GM12878 (cell line): ENCODE results near the gene SELPLG. TPM values are rescaled to one million over a fixed set of nuclear protein-coding genes. Genes with fewer than 3 reads are reported as not detected.
"Not testable (repeated sequence)": the region's sequence is repeated elsewhere in the genome, so short reads cannot be mapped to it uniquely, and the experiment has no call there.

Experiments used
- ATAC-seq: fragments of 200-7000 bp; cut with Tn5 transposase; 3 replicates; pipeline ENCODE4 v1.9.1; 2020; ENCODE audit warnings: mild to moderate bottlenecking, moderate library complexity
- BruUV-seq: library from RNA; stranded (reverse); fragments of 400-500 nt; replicated peaks from 2 replicates; lab custom pipeline; 2021; lab: Mats Ljungman, UMichigan
- CTCF ChIA-PET: fragments of 300-600 bp; sonication (Branson Sonifier 250); formaldehyde crosslinking; extraction: SDS; loops from one replicate; lab custom pipeline; 2021; ENCODE audit warnings: inconsistent platforms; lab: Yijun Ruan, JAX
- POLR2A ChIA-PET: fragments of 350-600 bp; formaldehyde crosslinking; extraction: SDS; loops from one replicate; lab custom pipeline; 2021; ENCODE audit warnings: inconsistent platforms; lab: Charles Lee
- RAD21 ChIA-PET: fragments of 300-600 bp; sonication (Branson Sonifier 250); formaldehyde crosslinking; loops from one replicate; lab custom pipeline; 2023; ENCODE audit warnings: antibody characterized with exemption; ENCODE audit not compliant: unreplicated experiment; lab: Charles Lee
- SMC1A ChIA-PET: fragments of 300-600 bp; sonication (Branson Sonifier 250); formaldehyde crosslinking; loops from one replicate; lab custom pipeline; 2023; ENCODE audit not compliant: unreplicated experiment, uncharacterized antibody; lab: Charles Lee
- DNase-seq: peaks from one replicate; pipeline ENCODE4 v3.0.0-alpha.2; 2011; ENCODE audit warnings: low read depth, low spot score
- FAIRE-seq: peaks from 3 replicates; lab custom pipeline; 2011; peaks lifted over from hg19 to GRCh38; lab: Jason Lieb, UNC
- H2AFZ ChIP-seq: 2 replicates; pipeline ENCODE4 v1.6.0; 2011; ENCODE audit warnings: low read depth, low read length, control low read depth; ENCODE audit not compliant: control insufficient read depth
- H3K27ac ChIP-seq: 2 replicates; pipeline ENCODE4 v1.5.1; 2011; ENCODE audit warnings: control low read depth; ENCODE audit not compliant: control insufficient read depth, insufficient read depth
- H3K27me3 ChIP-seq, 2 experiments: replicated peaks in 1 of 2; 2 replicates each; pipeline versions ENCODE4 v1.6.0 to v1.6.1; 2011; ENCODE audit warnings: low read length in 1 of 2; ENCODE audit not compliant: control insufficient read depth in 2 of 2, insufficient read depth in 2 of 2
- H3K36me3 ChIP-seq, 2 experiments: 2 replicates each; pipeline ENCODE4 v1.5.1; 2011; ENCODE audit warnings: low read length in 1 of 2; ENCODE audit not compliant: control insufficient read depth in 2 of 2, insufficient read depth in 2 of 2
- H3K4me1 ChIP-seq: 2 replicates; pipeline ENCODE4 v1.6.1; 2011; ENCODE audit warnings: mild to moderate bottlenecking, low read length, moderate library complexity, mixed read lengths; ENCODE audit not compliant: control insufficient read depth, insufficient read depth
- H3K4me2 ChIP-seq: 2 replicates; pipeline ENCODE4 v1.6.0; 2011; ENCODE audit warnings: control low read depth; ENCODE audit not compliant: control insufficient read depth, insufficient read depth
- H3K4me3 ChIP-seq: fragments of 200-600 bp; sonication (generic); 2 replicates; pipeline ENCODE4 v1.5.1; 2016
- H3K79me2 ChIP-seq: 2 replicates; pipeline ENCODE4 v1.6.0; 2011; ENCODE audit warnings: low read length; ENCODE audit not compliant: control insufficient read depth, insufficient read depth
- H3K9ac ChIP-seq: 2 replicates; pipeline ENCODE4 v1.8.0; 2011; ENCODE audit warnings: low read length, control low read depth, mixed read lengths; ENCODE audit not compliant: control insufficient read depth, insufficient read depth
- H3K9me3 ChIP-seq: replicated peaks from 3 replicates; pipeline ENCODE4 v1.5.1; 2011; ENCODE audit warnings: mild to moderate bottlenecking, low read length; ENCODE audit not compliant: control insufficient read depth, insufficient read depth
- H4K20me1 ChIP-seq: 2 replicates; pipeline ENCODE4 v1.6.0; 2011; ENCODE audit not compliant: control insufficient read depth, insufficient read depth
- BHLHE40 ChIP-seq, 2 experiments: fragments of 450-650 bp in 1 of 2; IDR thresholded peaks; 2 replicates each; pipeline ENCODE4 v1.6.1; 2011 to 2017; ENCODE audit warnings: low read depth in 2 of 2, borderline replicate concordance in 1 of 2, improper control_type of control experiment in 1 of 2, low read length in 1 of 2, mild to moderate bottlenecking in 1 of 2
- EGR1 ChIP-seq, 2 experiments: IDR thresholded peaks; 1 replicate in 1 of 2; 2 replicates in 1 of 2; pipeline ENCODE4 v1.6.1; 2011 to 2012; ENCODE audit warnings: low read depth in 2 of 2, low read length in 2 of 2, borderline replicate concordance in 1 of 2, mild to moderate bottlenecking in 1 of 2, moderate library complexity in 1 of 2
- GABPA ChIP-seq: IDR thresholded peaks from 2 replicates; pipeline ENCODE4 v1.6.1; 2014; ENCODE audit warnings: antibody characterized with exemption, low read depth, mild to moderate bottlenecking, inconsistent platforms
- HDAC6 ChIP-seq: fragments of 200-600 bp; sonication (generic); IDR thresholded peaks from one replicate; pipeline ENCODE4 v1.8.0; 2017; ENCODE audit warnings: antibody characterized with exemption; ENCODE audit not compliant: unreplicated experiment
- MEF2A ChIP-seq: IDR thresholded peaks from 2 replicates; pipeline ENCODE4 v1.6.1; 2011; ENCODE audit warnings: low read depth, mild to moderate bottlenecking, low read length, moderate library complexity; ENCODE audit not compliant: insufficient read depth
- POLR2AphosphoS2 ChIP-seq: IDR thresholded peaks from 2 replicates; pipeline ENCODE4 v1.6.1; 2011; ENCODE audit warnings: low read depth, mild to moderate bottlenecking, low read length, improper control_type of control experiment, moderate library complexity
- SIN3A ChIP-seq: IDR thresholded peaks from 2 replicates; pipeline ENCODE4 v1.6.1; 2012; ENCODE audit warnings: low read depth, low read length, improper control_type of control experiment
- WGBS: methylation state at CpG from one replicate; pipeline ENCODE4 v1.1.6; 2016; ENCODE audit warnings: low lambda C conversion rate; ENCODE audit not compliant: insufficient replicate concordance, insufficient coverage; ENCODE audit errors: missing lambda C conversion rate; 5-methylcytosine and 5-hydroxymethylcytosine counted together
- in situ Hi-C: fragments of 300-500 bp; cut with MboI; formaldehyde crosslinking; loops from 9 replicates; pipeline ENCODE4 v1.14.3; 2018; ENCODE audit warnings: mixed read lengths
- intact Hi-C: fragments of 100-400 bp; cut with micrococcal nuclease; formaldehyde crosslinking; loops from one replicate; pipeline ENCODE4 v1.14.2; 2022; ENCODE audit not compliant: unreplicated experiment
- polyA plus RNA-seq, 11 experiments: library from polyadenylated mRNA; depleted of rRNA in 4 of 11; unstranded in 6 of 11; stranded (reverse) in 5 of 11; fragments of >200 nt; fragmentation: Nextera tagmentation in 4 of 11; fragmentation: Illumina TruSeq in 1 of 11; extraction: Ambion mirVana in 4 of 11; extraction: Trizol in 1 of 11; gene quantifications; 1 replicate in 1 of 11; 2 replicates in 10 of 11; pipeline versions ENCODE4 v1.2.1 to v1.2.3, GENCODE V29; 2011 to 2016; ENCODE audit warnings: inconsistent platforms in 2 of 11, missing spikeins in 2 of 11, low read depth in 1 of 11
- total RNA-seq, 4 experiments: library from RNA; depleted of rRNA in 3 of 4; stranded (reverse); fragments of >200 nt in 3 of 4; fragmentation: Illumina TruSeq in 1 of 4; extraction: Trizol in 1 of 4; gene quantifications; 2 replicates each; pipeline versions ENCODE4 v1.2.1 to v1.2.3, GENCODE V29; 2013 to 2021
- TF ChIP-seq, protein P1 (sequence below): fragments of 450-650 bp; conservative IDR thresholded peaks from 2 replicates; pipeline ENCODE4 v1.6.1; 2017; ENCODE audit warnings: mild to moderate bottlenecking, moderate library complexity
- TF ChIP-seq, protein P2 (sequence below): IDR thresholded peaks from 2 replicates; pipeline ENCODE4 v1.6.1; 2012; ENCODE audit warnings: low read depth, low read length, improper control_type of control experiment
- TF ChIP-seq, protein P3 (sequence below): IDR thresholded peaks from 2 replicates; pipeline ENCODE4 v1.6.1; 2011; ENCODE audit warnings: borderline replicate concordance, low read depth, mild to moderate bottlenecking, moderate library complexity, low read length; ENCODE audit not compliant: insufficient read depth, poor library complexity, severe bottlenecking
- TF ChIP-seq, protein P4 (sequence below): fragments of 150-350 bp; IDR thresholded peaks from 2 replicates; pipeline ENCODE4 v1.6.1; 2014; ENCODE audit warnings: mild to moderate bottlenecking, low read depth, low read length
- TF ChIP-seq, protein P5 (sequence below): fragments of 450-650 bp; IDR thresholded peaks from 2 replicates; pipeline ENCODE4 v1.6.1; 2017; ENCODE audit warnings: borderline replicate concordance
- TF ChIP-seq, protein P6 (sequence below): fragments of 450-650 bp; IDR thresholded peaks from 2 replicates; pipeline ENCODE4 v1.6.1; 2017; ENCODE audit warnings: low read depth, mild to moderate bottlenecking, moderate library complexity

SELPLG gene
- total and polyA plus RNA-seq, 10 of the 15 experiments (the other 5 are each of a cell fraction or from before 2014, with no cell fraction given) = 3.2 to 32.3 (median 23.9) TPM

DNA sequence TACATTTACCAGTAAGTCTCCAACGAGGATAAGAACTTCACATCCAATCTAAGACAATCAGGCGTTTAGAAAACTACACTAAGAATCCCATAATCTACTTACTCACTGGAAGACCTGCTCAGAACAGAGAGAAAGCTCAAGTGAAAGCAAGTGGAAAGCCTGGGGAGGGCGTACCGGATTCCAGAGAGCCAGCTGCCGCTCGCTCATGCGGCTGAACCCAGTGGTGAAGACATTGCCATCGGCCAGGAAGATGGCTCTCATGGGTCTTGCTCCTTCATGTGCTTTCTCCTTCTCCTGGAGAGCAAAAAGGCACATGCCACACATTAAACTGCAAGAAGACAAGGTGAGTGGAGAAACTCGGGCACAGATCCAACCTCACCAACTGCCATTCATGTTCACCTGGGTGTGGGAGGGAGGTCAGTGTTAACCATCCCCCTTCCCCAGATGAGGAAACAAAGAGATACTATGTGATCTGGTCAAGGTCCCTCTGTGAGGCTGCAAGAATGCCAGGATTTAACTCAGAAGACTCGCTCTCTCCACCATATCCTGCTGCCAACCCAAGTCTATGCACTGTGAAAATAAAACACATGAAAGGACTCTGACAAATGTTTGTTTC is 23.5 kb upstream of the SELPLG start (continued):
- TF ChIP-seq, protein P1, sequence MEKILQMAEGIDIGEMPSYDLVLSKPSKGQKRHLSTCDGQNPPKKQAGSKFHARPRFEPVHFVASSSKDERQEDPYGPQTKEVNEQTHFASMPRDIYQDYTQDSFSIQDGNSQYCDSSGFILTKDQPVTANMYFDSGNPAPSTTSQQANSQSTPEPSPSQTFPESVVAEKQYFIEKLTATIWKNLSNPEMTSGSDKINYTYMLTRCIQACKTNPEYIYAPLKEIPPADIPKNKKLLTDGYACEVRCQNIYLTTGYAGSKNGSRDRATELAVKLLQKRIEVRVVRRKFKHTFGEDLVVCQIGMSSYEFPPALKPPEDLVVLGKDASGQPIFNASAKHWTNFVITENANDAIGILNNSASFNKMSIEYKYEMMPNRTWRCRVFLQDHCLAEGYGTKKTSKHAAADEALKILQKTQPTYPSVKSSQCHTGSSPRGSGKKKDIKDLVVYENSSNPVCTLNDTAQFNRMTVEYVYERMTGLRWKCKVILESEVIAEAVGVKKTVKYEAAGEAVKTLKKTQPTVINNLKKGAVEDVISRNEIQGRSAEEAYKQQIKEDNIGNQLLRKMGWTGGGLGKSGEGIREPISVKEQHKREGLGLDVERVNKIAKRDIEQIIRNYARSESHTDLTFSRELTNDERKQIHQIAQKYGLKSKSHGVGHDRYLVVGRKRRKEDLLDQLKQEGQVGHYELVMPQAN = no peak
- TF ChIP-seq, protein P2, sequence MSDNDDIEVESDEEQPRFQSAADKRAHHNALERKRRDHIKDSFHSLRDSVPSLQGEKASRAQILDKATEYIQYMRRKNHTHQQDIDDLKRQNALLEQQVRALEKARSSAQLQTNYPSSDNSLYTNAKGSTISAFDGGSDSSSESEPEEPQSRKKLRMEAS = no peak
- TF ChIP-seq EGR1 (IDR thresholded peaks at IDR 0.05; ENCODE audit: borderline replicate concordance in 1 of 2, low read depth in 2 of 2, low read length in 2 of 2) = no peak
- no peak for TF ChIP-seq SIN3A
- TF ChIP-seq, protein P3, sequence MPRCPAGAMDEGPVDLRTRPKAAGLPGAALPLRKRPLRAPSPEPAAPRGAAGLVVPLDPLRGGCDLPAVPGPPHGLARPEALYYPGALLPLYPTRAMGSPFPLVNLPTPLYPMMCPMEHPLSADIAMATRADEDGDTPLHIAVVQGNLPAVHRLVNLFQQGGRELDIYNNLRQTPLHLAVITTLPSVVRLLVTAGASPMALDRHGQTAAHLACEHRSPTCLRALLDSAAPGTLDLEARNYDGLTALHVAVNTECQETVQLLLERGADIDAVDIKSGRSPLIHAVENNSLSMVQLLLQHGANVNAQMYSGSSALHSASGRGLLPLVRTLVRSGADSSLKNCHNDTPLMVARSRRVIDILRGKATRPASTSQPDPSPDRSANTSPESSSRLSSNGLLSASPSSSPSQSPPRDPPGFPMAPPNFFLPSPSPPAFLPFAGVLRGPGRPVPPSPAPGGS = no peak
- TF ChIP-seq POLR2AphosphoS2 = no peak
- TF ChIP-seq BHLHE40 (IDR thresholded peaks at IDR 0.05; ENCODE audit: borderline replicate concordance in 1 of 2, low read depth in 2 of 2, low read length in 1 of 2) = no peak
- TF ChIP-seq, protein P4, sequence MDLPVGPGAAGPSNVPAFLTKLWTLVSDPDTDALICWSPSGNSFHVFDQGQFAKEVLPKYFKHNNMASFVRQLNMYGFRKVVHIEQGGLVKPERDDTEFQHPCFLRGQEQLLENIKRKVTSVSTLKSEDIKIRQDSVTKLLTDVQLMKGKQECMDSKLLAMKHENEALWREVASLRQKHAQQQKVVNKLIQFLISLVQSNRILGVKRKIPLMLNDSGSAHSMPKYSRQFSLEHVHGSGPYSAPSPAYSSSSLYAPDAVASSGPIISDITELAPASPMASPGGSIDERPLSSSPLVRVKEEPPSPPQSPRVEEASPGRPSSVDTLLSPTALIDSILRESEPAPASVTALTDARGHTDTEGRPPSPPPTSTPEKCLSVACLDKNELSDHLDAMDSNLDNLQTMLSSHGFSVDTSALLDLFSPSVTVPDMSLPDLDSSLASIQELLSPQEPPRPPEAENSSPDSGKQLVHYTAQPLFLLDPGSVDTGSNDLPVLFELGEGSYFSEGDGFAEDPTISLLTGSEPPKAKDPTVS = no peak
- TF ChIP-seq GABPA = no peak
- TF ChIP-seq, protein P5, sequence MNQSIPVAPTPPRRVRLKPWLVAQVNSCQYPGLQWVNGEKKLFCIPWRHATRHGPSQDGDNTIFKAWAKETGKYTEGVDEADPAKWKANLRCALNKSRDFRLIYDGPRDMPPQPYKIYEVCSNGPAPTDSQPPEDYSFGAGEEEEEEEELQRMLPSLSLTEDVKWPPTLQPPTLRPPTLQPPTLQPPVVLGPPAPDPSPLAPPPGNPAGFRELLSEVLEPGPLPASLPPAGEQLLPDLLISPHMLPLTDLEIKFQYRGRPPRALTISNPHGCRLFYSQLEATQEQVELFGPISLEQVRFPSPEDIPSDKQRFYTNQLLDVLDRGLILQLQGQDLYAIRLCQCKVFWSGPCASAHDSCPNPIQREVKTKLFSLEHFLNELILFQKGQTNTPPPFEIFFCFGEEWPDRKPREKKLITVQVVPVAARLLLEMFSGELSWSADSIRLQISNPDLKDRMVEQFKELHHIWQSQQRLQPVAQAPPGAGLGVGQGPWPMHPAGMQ = no peak
- TF ChIP-seq HDAC6 = no peak
- TF ChIP-seq, protein P6, sequence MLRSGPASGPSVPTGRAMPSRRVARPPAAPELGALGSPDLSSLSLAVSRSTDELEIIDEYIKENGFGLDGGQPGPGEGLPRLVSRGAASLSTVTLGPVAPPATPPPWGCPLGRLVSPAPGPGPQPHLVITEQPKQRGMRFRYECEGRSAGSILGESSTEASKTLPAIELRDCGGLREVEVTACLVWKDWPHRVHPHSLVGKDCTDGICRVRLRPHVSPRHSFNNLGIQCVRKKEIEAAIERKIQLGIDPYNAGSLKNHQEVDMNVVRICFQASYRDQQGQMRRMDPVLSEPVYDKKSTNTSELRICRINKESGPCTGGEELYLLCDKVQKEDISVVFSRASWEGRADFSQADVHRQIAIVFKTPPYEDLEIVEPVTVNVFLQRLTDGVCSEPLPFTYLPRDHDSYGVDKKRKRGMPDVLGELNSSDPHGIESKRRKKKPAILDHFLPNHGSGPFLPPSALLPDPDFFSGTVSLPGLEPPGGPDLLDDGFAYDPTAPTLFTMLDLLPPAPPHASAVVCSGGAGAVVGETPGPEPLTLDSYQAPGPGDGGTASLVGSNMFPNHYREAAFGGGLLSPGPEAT = no peak
- no peak for TF ChIP-seq MEF2A

DNA sequence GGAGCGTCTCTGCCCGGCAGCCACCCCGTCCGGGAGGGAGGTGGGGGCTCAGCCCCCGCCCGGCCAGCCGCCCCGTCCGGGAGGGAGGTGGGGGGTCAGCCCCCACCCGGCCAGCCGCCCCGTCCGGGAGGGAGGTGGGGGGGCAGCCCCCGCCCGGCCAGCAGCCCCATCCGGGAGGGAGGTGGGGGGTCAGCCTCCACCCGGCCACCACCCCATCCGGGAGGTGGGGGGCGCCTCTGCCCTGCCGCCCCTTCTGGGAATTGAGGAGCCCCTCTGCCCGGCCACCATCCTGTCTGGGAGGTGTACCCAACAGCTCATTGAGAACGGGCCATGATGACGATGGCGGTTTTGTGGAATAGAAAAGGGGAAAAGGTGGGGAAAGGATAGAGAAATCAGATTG is 22.6 kb upstream of the SELPLG start:
- intact Hi-C loops, ATAC-seq, H3K4me1 ChIP-seq, H4K20me1 ChIP-seq, in situ Hi-C loops, H3K4me2 ChIP-seq, FAIRE-seq, SMC1A ChIA-PET, RAD21 ChIA-PET, H3K27ac ChIP-seq, CTCF ChIA-PET, H3K27me3 ChIP-seq, DNase-seq, H3K79me2 ChIP-seq, H2AFZ ChIP-seq, H3K9ac ChIP-seq, H3K9me3 ChIP-seq, BruUV-seq, H3K4me3 ChIP-seq, POLR2A ChIA-PET: not testable (repeated sequence)
- H3K36me3 ChIP-seq = peaks cover 17 to 42% of the 10 kb centered on the region in 2 experiments
- 100% methylated on average over 6 of the region's 24 CpGs for WGBS
